SK-N-SH treated with all-trans-retinoic acid at 6 μM for 48 hours (cell line): Measurements from ENCODE around the gene SOCS3.

ENCODE experiments used
- ATAC-seq: fragments of 200-7000 bp; cut with Tn5 transposase; 3 replicates; pipeline ENCODE4 v1.9.1; 2020; ENCODE audit warnings: mild to moderate bottlenecking, moderate library complexity
- ARNTL ChIP-seq: fragments of 450-650 bp; formaldehyde crosslinking; IDR thresholded peaks from 2 replicates; pipeline ENCODE4 v1.5.0; 2020; ENCODE audit warnings: low read depth, mild to moderate bottlenecking, moderate library complexity, borderline replicate concordance
- BACH2 ChIP-seq: fragments of 250-450 bp; sonication (Bioruptor Pico); IDR thresholded peaks from 2 replicates; pipeline ENCODE4 v1.9.0; 2021; ENCODE audit warnings: mild to moderate bottlenecking, borderline replicate concordance
- ESRRG ChIP-seq: fragments of 250-450 bp; sonication (Bioruptor Pico); IDR thresholded peaks from 2 replicates; pipeline ENCODE4 v1.6.1; 2021; ENCODE audit warnings: mild to moderate bottlenecking
- GLIS3 ChIP-seq: fragments of 250-450 bp; sonication (Bioruptor Pico); IDR thresholded peaks from 2 replicates; pipeline ENCODE4 v1.5.0; 2020; ENCODE audit warnings: mild to moderate bottlenecking, moderate library complexity
- ISL1 ChIP-seq: fragments of 250-450 bp; sonication (Bioruptor Pico); IDR thresholded peaks from 2 replicates; pipeline ENCODE4 v2.1.2; 2022; ENCODE audit warnings: mild to moderate bottlenecking, moderate library complexity
- OSR1 ChIP-seq: fragments of 250-450 bp; sonication (Bioruptor Pico); IDR thresholded peaks from 2 replicates; pipeline ENCODE4 v1.8.0; 2022; ENCODE audit warnings: moderate library complexity, mild to moderate bottlenecking, inconsistent platforms
- PPARA ChIP-seq: fragments of 250-450 bp; sonication (Bioruptor Pico); IDR thresholded peaks from 2 replicates; pipeline ENCODE4 v1.5.0; 2020; ENCODE audit warnings: mild to moderate bottlenecking, borderline replicate concordance
- RARB ChIP-seq: fragments of 250-450 bp; sonication (Bioruptor Pico); IDR thresholded peaks from 2 replicates; pipeline ENCODE4 v1.8.0; 2021; ENCODE audit warnings: mild to moderate bottlenecking, moderate library complexity
- SNAI2 ChIP-seq: fragments of 250-450 bp; sonication (Bioruptor Pico); IDR thresholded peaks from 2 replicates; pipeline ENCODE4 v1.5.0; 2020; ENCODE audit warnings: mild to moderate bottlenecking, moderate library complexity
- TCF4 ChIP-seq: fragments of 250-450 bp; sonication (Bioruptor Pico); IDR thresholded peaks from 2 replicates; pipeline ENCODE4 v1.8.0; 2021; ENCODE audit warnings: mild to moderate bottlenecking, moderate library complexity, borderline replicate concordance
- TOX ChIP-seq: fragments of 250-450 bp; sonication (Bioruptor Pico); IDR thresholded peaks from 2 replicates; pipeline ENCODE4 v1.8.0; 2021; ENCODE audit warnings: mild to moderate bottlenecking, moderate library complexity, borderline replicate concordance
- ZC3H10 ChIP-seq: fragments of 250-450 bp; sonication (Bioruptor Pico); IDR thresholded peaks from 2 replicates; pipeline ENCODE4 v1.5.1; 2021; ENCODE audit warnings: mild to moderate bottlenecking, moderate library complexity
- ZNF70 ChIP-seq: fragments of 450-650 bp; formaldehyde crosslinking; IDR thresholded peaks from 2 replicates; pipeline ENCODE4 v1.5.0; 2020; ENCODE audit warnings: mild to moderate bottlenecking, moderate library complexity
- ZNF8 ChIP-seq: fragments of 450-650 bp; formaldehyde crosslinking; IDR thresholded peaks from 2 replicates; pipeline ENCODE4 v1.5.0; 2020; ENCODE audit warnings: mild to moderate bottlenecking, moderate library complexity
- TF ChIP-seq, protein P1 (sequence below): fragments of 250-450 bp; sonication (Bioruptor Pico); IDR thresholded peaks from 2 replicates; pipeline ENCODE4 v1.5.0; 2020; ENCODE audit warnings: mild to moderate bottlenecking, moderate library complexity
- TF ChIP-seq, protein P2 (sequence below): fragments of 250-450 bp; sonication (Bioruptor Pico); IDR thresholded peaks from 2 replicates; pipeline ENCODE4 v1.5.1; 2021; ENCODE audit warnings: mild to moderate bottlenecking, moderate library complexity
- TF ChIP-seq, protein P3 (sequence below): fragments of 250-450 bp; sonication (Bioruptor Pico); IDR thresholded peaks from 2 replicates; pipeline ENCODE4 v1.5.1; 2020; ENCODE audit warnings: low read depth, mild to moderate bottlenecking, moderate library complexity
- TF ChIP-seq, protein P4 (sequence below): fragments of 250-450 bp; sonication (Bioruptor Pico); IDR thresholded peaks from 2 replicates; pipeline ENCODE4 v1.8.0; 2021; ENCODE audit warnings: low read depth, mild to moderate bottlenecking, moderate library complexity, borderline replicate concordance

SOCS3 gene

DNA sequence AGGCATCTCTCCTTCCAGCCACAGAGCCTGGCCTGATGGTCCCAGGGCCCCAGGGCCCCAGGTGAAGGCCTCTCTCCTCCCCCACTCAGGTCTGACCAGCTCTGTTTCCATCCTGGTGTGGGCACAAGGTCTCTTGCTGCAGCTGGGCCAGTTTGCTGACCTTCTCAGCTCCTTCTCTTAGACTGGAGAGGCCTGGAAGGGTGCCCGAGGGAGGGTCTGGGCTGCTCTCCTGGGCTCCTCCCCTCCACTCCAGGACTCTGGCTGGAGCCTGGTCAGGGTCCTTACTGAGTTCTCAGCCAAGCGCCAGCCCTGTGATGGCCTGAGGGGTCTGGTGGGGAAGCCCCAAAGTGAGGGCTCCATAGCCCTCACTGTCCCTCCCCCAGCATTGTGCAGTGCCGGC, 12.4 kb downstream of the SOCS3 start (continued):
- TF ChIP-seq, protein P1, sequence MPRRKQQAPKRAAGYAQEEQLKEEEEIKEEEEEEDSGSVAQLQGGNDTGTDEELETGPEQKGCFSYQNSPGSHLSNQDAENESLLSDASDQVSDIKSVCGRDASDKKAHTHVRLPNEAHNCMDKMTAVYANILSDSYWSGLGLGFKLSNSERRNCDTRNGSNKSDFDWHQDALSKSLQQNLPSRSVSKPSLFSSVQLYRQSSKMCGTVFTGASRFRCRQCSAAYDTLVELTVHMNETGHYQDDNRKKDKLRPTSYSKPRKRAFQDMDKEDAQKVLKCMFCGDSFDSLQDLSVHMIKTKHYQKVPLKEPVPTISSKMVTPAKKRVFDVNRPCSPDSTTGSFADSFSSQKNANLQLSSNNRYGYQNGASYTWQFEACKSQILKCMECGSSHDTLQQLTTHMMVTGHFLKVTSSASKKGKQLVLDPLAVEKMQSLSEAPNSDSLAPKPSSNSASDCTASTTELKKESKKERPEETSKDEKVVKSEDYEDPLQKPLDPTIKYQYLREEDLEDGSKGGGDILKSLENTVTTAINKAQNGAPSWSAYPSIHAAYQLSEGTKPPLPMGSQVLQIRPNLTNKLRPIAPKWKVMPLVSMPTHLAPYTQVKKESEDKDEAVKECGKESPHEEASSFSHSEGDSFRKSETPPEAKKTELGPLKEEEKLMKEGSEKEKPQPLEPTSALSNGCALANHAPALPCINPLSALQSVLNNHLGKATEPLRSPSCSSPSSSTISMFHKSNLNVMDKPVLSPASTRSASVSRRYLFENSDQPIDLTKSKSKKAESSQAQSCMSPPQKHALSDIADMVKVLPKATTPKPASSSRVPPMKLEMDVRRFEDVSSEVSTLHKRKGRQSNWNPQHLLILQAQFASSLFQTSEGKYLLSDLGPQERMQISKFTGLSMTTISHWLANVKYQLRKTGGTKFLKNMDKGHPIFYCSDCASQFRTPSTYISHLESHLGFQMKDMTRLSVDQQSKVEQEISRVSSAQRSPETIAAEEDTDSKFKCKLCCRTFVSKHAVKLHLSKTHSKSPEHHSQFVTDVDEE: no peak
- TF ChIP-seq TCF4: no peak
- no peak for TF ChIP-seq ZNF8
- no peak for TF ChIP-seq ESRRG (CRISPR knock-in tag)
- TF ChIP-seq GLIS3 (CRISPR knock-in tag): no peak

DNA sequence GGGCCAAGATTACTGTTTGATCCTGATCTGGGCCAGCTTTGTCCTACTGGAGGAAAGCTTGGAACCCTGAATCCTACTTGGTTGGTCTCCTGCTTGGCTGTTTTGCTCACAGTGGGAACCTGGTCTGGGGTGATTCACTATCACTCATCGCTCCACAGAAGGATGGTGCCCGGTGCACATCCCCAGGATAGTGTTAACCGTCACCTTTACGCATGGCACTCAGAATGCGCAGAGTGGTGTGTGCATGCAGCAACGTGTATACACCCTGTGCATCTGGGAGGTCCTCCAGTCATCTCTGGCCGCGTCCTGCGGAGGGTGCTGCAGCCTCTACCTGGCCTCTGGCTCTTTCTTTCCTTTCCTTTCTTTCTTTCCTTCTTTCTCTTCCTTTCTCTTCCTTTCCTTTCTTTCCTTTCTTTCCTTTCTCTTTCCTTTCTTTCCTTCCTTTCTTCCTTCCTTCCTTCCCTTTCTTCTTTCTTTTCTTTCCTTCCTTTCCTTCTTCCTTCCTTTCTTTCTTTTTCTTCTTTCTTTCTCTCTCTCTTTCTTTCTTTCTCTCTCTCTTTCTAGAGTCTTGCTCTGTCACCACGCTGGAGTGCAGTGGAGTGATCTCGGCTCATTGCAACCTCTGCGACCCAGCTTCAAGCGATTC, 13.1 kb downstream of the SOCS3 start:
- ATAC-seq: no peak
- TF ChIP-seq ZNF8 (no peak), ARNTL (CRISPR knock-in tag) (no peak), TCF4 (no peak), OSR1 (CRISPR knock-in tag) (no peak), SNAI2 (CRISPR knock-in tag) (no peak), ISL1 (no peak), TOX (no peak)
- TF ChIP-seq, protein P2, sequence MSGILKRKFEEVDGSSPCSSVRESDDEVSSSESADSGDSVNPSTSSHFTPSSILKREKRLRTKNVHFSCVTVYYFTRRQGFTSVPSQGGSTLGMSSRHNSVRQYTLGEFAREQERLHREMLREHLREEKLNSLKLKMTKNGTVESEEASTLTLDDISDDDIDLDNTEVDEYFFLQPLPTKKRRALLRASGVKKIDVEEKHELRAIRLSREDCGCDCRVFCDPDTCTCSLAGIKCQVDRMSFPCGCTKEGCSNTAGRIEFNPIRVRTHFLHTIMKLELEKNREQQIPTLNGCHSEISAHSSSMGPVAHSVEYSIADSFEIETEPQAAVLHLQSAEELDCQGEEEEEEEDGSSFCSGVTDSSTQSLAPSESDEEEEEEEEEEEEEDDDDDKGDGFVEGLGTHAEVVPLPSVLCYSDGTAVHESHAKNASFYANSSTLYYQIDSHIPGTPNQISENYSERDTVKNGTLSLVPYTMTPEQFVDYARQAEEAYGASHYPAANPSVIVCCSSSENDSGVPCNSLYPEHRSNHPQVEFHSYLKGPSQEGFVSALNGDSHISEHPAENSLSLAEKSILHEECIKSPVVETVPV: no peak

DNA sequence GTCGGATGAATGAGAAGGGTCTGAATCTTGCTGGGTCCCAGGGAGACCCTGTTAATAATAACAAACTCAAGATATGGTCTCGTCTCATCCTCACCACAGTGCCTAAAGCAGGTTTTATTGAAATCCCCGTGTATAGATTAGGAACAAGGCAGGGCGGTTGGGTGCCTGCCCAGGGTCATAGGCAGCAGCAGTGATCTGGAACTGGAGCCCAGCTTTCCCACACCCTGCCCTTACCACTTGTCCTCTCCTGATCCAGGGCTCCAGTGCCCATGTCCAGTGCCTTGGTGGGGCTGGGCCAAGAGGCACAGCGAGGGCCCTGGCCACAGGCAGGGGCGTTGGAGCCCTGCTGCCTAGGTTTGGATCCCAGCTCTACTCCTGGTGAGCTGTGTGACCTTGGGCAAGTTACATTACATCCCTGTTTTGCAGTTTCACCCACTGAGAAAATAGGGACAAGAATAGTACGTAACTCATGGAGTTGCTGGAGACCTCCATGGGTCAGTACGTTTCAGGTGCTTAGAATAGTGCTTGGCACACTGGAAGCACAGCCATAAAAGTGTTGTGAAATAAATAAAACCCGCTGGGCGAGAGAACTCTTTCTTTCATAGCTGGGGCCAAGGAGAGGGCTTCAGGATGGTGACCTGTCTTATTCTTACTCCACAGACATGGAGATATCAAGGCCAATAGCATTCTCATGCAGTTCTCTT, 13.9 kb downstream of the SOCS3 start:
- TF ChIP-seq ISL1 (no peak), ZNF70 (CRISPR knock-in tag) (no peak), BACH2 (CRISPR knock-in tag) (no peak), GLIS3 (CRISPR knock-in tag) (no peak), RARB (CRISPR knock-in tag) (no peak), ZC3H10 (CRISPR knock-in tag) (no peak), TCF4 (no peak), SNAI2 (CRISPR knock-in tag) (no peak), ARNTL (CRISPR knock-in tag) (no peak), ESRRG (CRISPR knock-in tag) (no peak), TOX (no peak), PPARA (CRISPR knock-in tag) (no peak)
- TF ChIP-seq, protein P1: no peak
- TF ChIP-seq, protein P2: no peak
- TF ChIP-seq, protein P3, sequence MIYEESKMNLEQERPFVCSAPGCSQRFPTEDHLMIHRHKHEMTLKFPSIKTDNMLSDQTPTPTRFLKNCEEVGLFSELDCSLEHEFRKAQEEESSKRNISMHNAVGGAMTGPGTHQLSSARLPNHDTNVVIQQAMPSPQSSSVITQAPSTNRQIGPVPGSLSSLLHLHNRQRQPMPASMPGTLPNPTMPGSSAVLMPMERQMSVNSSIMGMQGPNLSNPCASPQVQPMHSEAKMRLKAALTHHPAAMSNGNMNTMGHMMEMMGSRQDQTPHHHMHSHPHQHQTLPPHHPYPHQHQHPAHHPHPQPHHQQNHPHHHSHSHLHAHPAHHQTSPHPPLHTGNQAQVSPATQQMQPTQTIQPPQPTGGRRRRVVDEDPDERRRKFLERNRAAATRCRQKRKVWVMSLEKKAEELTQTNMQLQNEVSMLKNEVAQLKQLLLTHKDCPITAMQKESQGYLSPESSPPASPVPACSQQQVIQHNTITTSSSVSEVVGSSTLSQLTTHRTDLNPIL (CRISPR knock-in tag): no peak
- TF ChIP-seq, protein P4, sequence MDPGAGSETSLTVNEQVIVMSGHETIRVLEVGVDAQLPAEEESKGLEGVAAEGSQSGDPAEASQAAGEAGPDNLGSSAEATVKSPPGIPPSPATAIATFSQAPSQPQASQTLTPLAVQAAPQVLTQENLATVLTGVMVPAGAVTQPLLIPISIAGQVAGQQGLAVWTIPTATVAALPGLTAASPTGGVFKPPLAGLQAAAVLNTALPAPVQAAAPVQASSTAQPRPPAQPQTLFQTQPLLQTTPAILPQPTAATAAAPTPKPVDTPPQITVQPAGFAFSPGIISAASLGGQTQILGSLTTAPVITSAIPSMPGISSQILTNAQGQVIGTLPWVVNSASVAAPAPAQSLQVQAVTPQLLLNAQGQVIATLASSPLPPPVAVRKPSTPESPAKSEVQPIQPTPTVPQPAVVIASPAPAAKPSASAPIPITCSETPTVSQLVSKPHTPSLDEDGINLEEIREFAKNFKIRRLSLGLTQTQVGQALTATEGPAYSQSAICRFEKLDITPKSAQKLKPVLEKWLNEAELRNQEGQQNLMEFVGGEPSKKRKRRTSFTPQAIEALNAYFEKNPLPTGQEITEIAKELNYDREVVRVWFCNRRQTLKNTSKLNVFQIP (CRISPR knock-in tag): no peak
- no peak for ATAC-seq
